Activated B cell treated with CpG ODN at 0.5 μM for 24 hours (primary cell): ENCODE measurements around the gene DNAH6. TPM values are rescaled to one million over a fixed set of nuclear protein-coding genes. Genes with fewer than 3 reads are reported as not detected.

Source experiments
- ATAC-seq: fragments of 200-7000 bp; cut with Tn5 transposase; one replicate; pipeline ENCODE4 v1.10.0; 2021; ENCODE audit warnings: low read depth, mild to moderate bottlenecking, moderate library complexity
- CTCF ChIA-PET: fragments of 350-600 bp; sonication (Branson Sonifier 250); formaldehyde crosslinking; loops from one replicate; lab custom pipeline; 2021; ENCODE audit warnings: antibody characterized with exemption; lab: Charles Lee
- POLR2A ChIA-PET: fragments of 350-600 bp; sonication (Branson Sonifier 250); formaldehyde crosslinking; loops from one replicate; lab custom pipeline; 2021; ENCODE audit warnings: antibody characterized with exemption; lab: Charles Lee
- DNase-seq: peaks from one replicate; pipeline ENCODE4 v3.0.0; 2022
- H3K27ac Mint-ChIP-seq: one replicate; pipeline ENCODE4 v1.8.0; 2020; ENCODE audit warnings: mixed read lengths
- H3K27me3 Mint-ChIP-seq: one replicate; pipeline ENCODE4 v1.8.0; 2021; ENCODE audit warnings: mixed read lengths
- H3K36me3 Mint-ChIP-seq: one replicate; pipeline ENCODE4 v1.8.0; 2021; ENCODE audit warnings: low read depth, mixed read lengths
- H3K4me1 Mint-ChIP-seq: one replicate; pipeline ENCODE4 v1.8.0; 2021; ENCODE audit warnings: mixed read lengths
- H3K4me3 Mint-ChIP-seq: one replicate; pipeline ENCODE4 v1.8.0; 2020; ENCODE audit warnings: mild to moderate bottlenecking, mixed read lengths
- H3K9me3 Mint-ChIP-seq: one replicate; pipeline ENCODE4 v1.8.0; 2020; ENCODE audit warnings: mixed read lengths
- intact Hi-C: fragments of 100-400 bp; cut with micrococcal nuclease; formaldehyde crosslinking; loops from one replicate; pipeline ENCODE4 v1.15.1; 2024
- total RNA-seq: library from RNA; stranded (reverse); gene quantifications from 2 replicates; pipeline ENCODE4 v1.2.3, GENCODE V29; 2022
- TF ChIP-seq, protein P1 (sequence below): fragments of 200-600 bp; IDR thresholded peaks from one replicate; pipeline ENCODE4 v1.8.0; 2022; ENCODE audit warnings: antibody characterized with exemption, mild to moderate bottlenecking

DNAH6 gene
- total RNA-seq, 1 donor from 2014 or later = 0.82 TPM

DNA sequence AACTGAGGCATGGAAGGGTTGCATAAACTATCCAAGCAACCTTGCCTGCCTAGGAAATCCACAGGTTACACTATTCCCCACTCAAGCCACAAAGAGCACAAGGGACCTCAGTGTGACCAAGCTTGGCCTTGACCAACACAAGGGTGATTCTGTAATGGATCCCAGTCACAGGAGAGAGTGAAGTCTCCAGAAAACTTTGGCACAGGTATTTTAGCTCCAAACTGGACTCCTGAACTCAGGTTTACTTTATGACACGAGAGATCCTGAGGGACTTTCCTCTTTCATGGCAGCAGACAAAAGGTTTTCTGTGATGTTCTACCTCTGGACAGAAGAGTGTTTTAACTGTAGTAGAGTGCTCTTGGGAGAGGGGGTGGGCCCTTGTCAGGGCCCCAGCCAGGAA, 195.4 kb downstream of the DNAH6 start:
- no peaks in the 10 kb centered on the region for H3K27me3 Mint-ChIP-seq
- intact Hi-C loops = no loop called here
- ATAC-seq (no peak), DNase-seq (no peak)
- ChIA-PET POLR2A (no interaction called here), CTCF (no interaction called here)
- no peaks in the 10 kb centered on the region for H3K36me3 Mint-ChIP-seq
- TF ChIP-seq, protein P1, sequence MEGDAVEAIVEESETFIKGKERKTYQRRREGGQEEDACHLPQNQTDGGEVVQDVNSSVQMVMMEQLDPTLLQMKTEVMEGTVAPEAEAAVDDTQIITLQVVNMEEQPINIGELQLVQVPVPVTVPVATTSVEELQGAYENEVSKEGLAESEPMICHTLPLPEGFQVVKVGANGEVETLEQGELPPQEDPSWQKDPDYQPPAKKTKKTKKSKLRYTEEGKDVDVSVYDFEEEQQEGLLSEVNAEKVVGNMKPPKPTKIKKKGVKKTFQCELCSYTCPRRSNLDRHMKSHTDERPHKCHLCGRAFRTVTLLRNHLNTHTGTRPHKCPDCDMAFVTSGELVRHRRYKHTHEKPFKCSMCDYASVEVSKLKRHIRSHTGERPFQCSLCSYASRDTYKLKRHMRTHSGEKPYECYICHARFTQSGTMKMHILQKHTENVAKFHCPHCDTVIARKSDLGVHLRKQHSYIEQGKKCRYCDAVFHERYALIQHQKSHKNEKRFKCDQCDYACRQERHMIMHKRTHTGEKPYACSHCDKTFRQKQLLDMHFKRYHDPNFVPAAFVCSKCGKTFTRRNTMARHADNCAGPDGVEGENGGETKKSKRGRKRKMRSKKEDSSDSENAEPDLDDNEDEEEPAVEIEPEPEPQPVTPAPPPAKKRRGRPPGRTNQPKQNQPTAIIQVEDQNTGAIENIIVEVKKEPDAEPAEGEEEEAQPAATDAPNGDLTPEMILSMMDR = no peak
- H3K27ac Mint-ChIP-seq = no peak overlapping the region
- H3K4me1 Mint-ChIP-seq = no peaks in the 10 kb centered on the region
- H3K9me3 Mint-ChIP-seq = no peaks in the 10 kb centered on the region
- H3K4me3 Mint-ChIP-seq = no peak overlapping the region

DNA sequence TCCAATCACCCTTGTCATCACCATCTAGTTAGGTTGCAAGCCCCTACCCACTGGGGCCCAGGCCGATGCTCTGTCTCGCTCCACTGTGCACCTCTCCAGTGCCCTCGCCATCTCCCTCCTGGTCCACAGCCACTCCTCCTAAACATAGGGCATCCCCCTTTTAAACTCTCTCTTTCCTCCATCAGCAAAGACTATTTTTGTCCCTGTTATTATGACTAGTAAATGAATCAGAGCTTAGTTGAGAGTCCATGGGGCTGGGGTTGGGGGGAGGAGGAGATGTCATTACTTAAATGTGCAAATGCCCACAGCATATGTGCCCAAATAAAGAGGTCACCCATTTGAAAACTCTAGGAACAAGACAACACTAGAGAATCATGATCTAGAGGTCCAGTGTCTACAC, 197.1 kb downstream of the DNAH6 start:
- Mint-ChIP-seq H3K36me3 (no peaks in the 10 kb centered on the region), H3K27ac (no peak overlapping the region), H3K4me1 (no peaks in the 10 kb centered on the region), H3K27me3 (no peaks in the 10 kb centered on the region), H3K4me3 (no peak overlapping the region), H3K9me3 (no peaks in the 10 kb centered on the region)
- TF ChIP-seq, protein P1 = no peak
- ATAC-seq = no peak
- POLR2A ChIA-PET = no interaction called here
- intact Hi-C loops = no loop called here
- CTCF ChIA-PET = no interaction called here
- DNase-seq = no peak

DNA sequence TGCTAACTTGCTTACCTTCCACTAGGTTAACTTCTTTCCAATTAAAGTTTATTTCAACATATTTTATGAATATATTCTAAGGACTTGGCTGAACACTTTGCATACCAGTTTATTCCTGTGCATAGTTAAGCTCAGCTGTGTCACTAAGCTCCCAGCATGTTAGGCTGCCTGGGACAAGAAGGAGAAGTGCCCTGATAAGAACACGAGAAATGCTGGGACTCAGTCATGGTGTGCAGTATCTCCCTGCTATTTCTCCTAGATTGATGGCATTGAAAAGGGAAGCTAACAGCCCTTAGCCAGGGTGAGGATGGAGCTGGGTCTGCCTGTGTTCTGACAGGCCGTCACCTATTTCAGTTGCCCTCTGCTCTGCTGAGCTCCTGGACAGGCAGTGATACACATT, 200.3 kb downstream of the DNAH6 start:
- ATAC-seq (no peak), DNase-seq (no peak)
- TF ChIP-seq, protein P1 = no peak
- Mint-ChIP-seq H3K36me3 (no peaks in the 10 kb centered on the region), H3K9me3 (no peaks in the 10 kb centered on the region), H3K4me1 (no peaks in the 10 kb centered on the region), H3K4me3 (no peak overlapping the region), H3K27ac (no peak overlapping the region), H3K27me3 (no peaks in the 10 kb centered on the region)
- POLR2A ChIA-PET = no interaction called here
- CTCF ChIA-PET = no interaction called here
- intact Hi-C loops = no loop called here

DNA sequence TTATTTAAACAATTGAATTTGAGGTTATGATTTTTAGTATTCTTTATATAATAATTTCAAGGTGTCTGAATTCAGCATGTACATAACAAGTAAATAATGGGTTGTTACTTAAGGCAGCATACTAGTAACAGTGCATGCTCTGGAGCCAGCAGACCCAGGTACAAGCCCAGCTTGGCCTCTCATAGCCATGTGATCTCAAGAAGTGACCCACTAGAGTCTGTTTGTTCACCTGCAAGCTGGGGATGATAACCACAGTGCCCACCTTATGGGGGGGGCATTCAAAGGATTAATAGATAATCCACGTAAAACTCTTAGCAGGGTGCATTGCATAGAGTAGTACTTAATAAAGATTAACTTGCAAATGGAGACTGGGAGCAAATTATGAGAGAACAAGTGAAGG, 201.0 kb downstream of the DNAH6 start:
- ATAC-seq = no peak
- TF ChIP-seq, protein P1 = no peak
- H3K4me1 Mint-ChIP-seq = no peaks in the 10 kb centered on the region
- POLR2A ChIA-PET = no interaction called here
- peaks cover under 1% of the 10 kb centered on the region for H3K27me3 Mint-ChIP-seq
- intact Hi-C loops = no loop called here
- H3K9me3 Mint-ChIP-seq = no peaks in the 10 kb centered on the region
- H3K27ac Mint-ChIP-seq = no peak overlapping the region
- DNase-seq = no peak
- H3K4me3 Mint-ChIP-seq = no peak overlapping the region
- CTCF ChIA-PET = no interaction called here
- no peaks in the 10 kb centered on the region for H3K36me3 Mint-ChIP-seq

DNA sequence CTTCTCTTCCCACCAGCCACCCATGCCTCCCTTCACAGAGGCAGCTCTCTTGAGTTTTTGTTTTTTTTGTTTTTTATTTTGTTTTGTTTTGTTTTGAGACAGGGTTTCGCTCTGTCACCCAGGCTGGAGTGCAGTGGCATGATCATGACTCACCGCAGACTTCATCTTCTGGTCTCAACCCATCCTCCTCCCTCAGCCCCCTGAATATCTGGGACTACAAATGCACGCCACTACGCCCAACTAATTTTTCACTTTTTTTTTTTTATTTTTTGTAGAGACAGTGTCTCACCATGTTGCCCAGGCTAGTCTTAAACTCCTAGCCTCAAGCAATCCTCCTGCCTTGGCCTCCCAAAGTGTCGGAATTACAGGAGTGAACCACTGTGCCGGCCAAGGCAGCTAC, 203.1 kb downstream of the DNAH6 start:
- ATAC-seq (no peak), DNase-seq (no peak)
- POLR2A ChIA-PET = no interaction called here
- Mint-ChIP-seq H3K4me3 (no peak overlapping the region), H3K9me3 (no peaks in the 10 kb centered on the region), H3K27me3 (peaks cover 3% of the 10 kb centered on the region), H3K36me3 (no peaks in the 10 kb centered on the region), H3K27ac (no peak overlapping the region), H3K4me1 (no peaks in the 10 kb centered on the region)
- CTCF ChIA-PET = no interaction called here
- TF ChIP-seq, protein P1 = no peak
- intact Hi-C loops = no loop called here
